ENCODE data around the gene CFAP251.
"Not testable (repeated sequence)": the region's sequence is repeated elsewhere in the genome, so short reads cannot be mapped to it uniquely, and the experiment has no call there.

Gene CFAP251

DNA sequence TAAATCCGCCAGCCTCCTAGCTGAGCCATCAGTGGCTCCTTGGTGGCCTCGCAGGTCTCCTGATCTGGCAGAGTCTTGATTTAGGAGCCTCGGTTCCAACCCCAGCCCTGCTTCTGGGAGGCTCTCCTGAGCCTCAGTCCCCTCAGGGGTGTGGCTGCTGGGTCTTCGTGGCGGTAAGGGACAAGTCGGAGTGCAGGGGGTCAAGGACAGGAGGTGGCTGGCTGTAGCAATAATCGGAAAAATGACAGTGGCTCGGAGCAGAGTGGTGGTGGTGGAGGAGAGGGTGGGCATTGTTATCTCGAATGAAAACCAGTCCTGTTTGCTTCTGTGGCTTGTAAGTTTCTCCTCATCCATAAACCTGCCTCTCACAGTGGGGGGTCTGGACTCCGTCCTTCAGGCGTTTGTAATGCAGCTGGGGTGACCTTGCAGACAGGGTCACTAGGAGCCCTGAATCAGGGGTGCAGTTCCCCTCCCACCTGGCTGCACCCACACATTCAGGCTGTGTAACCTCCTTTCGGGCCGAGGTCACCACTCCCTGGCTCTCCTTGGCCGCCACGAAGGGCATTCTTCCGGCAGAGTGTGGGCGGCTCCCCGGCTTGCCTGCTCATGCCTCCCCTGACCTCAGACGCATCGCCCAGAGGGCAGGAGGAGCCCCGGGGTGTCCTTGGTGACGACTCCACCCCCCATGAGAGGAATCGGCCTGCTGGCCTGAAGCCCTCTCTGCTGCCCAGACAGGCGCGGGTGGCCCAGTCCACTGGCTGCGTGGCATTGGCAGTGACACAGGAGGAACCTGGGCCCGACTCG lies 111.4 kb downstream of the CFAP251 start:
- DNase-seq: no peak

DNA sequence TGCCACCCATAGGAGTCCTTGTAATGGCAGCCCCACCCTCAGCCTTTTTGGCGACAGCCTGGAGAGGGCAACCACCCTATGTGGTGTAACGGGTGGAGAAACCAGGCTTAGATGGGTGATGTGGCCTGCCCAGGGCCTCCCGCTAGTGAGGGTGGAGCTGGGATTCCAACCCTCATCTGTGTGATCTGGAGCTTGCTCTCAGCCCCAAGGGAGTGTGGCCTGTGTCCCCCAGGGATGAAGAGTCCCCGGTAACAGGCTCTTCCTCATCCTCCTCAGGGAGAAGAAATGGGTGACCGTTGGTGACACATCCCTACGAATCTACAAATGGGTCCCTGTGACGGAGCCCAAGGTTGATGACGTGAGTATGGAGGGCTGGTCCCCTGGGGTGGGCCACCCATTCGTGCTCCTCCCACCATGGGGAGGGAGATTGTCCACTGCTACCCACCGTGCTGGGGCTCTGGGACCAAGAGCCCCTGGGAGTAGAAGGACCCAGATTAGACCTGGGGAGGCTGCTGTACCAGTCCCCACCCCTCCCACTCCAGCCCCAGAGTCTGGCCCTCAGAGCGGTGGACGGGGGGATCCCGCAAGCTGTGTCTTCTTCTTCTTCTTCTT lies 112.1 kb downstream of the CFAP251 start:
- DNase-seq: no peak

DNA sequence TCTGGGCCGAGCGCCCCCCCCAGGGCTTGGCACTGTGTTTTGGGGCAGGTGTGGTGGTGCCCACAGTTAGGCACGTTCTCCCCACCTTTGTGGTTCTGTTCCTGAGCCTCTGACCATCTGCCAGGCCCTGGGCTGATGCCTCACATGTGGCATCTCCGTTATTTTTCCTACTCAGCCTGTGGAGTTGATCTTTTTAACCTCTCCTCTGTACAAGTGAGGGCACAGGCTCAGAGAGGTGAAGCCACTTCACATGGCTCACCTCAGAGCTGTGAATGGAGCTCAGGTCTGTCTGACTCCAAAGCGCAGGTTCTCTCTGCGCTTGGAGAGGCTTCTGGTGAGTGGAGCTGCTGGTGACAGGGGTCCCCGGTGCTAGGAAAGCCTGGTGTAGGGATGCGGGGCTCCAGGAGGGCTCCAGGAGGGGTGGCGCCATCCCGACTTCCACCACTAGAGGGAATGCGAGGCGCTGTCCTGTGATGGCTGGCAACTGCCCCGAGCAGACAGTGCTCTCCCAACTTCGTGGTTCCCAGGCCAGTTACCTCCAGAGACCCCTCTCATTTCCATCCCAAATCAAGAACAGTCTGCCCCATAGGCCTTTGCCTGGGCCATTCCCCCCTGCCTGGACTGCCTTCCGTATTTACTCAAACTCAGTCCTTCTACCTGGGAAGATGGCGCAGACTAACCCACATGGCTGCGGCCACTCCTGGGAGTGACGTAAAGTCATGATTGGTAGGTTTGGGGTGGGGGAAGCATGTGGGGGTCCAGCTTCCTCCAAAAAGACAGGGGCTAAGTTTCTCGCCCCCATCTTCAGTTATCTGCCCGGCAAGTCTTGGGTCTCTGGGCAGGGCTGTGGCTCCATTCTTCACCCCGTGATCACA lies 113.2 kb downstream of the CFAP251 start:
- DNase-seq: peak in 4 of 6 experiments; percentile 16 to 41 (median 22)

DNA sequence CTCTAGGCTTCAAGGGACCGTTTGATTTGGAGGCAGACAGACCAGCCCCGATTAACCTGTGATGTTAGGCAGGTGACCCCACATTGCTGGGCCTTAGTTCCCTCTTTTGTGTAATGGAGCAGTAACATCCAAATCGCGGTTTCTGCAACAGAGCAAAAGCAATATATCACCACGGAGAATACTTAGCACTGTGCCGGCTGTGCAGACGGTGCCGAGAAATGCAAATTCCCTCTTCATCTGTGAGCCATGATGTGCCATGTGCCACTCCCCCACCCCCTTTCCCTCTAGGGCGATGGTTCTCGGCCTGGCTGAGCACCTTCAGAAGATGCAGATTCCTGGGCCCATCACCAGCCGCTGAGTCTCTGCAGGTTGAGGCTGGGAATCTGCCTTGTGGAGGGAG lies 114.2 kb downstream of the CFAP251 start:
- no peak for DNase-seq

DNA sequence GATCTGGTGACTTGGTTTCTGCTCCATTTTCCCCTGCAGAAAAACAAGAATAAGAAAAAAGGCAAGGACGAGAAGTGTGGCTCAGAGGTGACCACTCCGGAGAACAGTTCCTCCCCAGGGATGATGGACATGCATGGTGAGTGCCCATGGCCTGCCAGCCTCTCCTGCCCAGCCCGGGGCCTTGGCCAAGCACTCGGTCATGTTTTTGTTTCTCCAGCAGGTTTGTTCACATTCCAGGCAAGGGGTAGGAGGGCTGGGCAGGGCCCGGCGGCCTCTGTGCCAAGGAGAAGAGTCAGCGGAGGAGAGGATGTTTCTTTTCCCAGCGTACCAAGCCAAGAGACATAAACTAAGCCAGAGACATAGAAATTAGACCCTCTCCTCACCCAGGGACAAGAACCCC lies 116.9 kb downstream of the CFAP251 start:
- no peak for DNase-seq

DNA sequence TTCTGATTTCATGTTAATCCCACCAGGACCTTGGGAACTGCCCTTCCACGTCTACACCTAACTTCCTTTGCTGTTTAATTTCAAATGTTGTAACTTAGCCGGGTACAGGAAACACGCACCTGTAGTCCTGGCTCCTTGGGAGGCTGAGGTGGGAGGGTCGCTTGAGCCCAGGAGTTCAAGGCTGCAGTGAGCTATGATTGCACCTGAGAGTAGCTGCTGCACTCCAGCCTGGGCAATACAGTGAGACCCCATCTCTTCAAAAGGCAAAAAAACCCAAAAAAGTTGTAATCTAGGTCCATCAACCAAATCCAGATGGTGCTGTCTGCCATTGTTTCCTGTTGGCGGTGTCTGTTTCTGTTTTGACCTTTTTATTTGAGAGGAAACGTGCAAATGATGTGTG lies 117.8 kb downstream of the CFAP251 start:
- DNase-seq: no peak

DNA sequence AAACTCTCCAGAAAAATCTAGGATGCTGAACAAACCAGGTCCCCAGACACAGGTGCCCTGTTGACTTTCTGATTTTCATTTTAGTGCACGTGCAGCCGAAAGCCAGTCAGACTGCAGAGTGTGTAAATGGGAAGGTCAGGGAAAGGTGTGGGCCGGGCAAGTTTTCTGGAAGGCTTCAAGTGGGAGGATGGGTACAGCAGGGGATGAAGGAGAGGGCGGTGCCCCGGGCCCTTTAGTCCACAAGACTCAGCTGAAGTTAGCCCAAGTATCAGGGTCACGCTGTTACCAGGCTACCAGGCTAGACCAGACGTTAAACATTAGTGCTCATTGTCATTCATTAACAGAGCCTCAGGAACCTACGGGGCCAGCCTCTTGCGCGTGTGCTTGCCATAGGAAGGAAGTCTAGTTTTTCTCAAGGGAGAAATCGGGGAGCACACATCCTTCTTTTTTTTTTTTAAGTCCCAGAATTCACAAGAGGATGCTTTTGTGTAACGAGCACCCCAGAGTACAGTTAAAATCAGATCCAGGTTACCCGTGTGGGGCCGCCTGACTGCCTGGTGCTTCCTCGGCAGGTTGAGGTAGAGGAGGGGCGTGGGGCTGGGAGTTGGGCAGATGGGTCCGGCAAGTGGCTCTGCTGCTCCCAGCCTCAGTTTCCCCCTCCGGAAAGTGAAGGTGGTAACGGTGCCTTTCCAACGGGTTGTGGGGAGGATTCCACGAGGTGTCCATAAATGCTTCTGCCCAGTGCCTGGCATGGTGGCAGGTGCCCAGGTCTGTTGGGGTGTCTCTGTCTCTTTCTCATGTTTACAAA lies 122.4 kb downstream of the CFAP251 start:
- DNase-seq: no peak

DNA sequence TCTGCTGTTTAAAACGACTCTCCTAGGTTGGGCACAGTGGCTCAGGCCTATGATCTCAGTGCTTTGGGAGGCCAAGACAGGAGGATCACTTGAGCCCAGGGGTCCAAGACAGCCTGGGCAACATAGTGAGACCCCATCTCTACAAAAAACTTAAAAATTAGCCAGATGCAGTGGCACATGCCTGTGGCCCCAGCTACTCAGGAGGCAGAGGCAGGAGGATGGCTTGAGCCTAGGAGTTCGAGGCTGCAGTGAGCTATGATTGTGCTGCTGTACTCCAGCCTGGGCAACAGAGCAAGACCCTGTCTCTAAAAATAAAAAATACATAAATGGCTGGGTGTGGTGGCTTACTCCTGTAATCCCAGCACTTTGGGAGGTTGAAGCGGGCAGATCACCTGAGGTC lies 123.1 kb downstream of the CFAP251 start:
- not testable (repeated sequence) for DNase-seq

DNA sequence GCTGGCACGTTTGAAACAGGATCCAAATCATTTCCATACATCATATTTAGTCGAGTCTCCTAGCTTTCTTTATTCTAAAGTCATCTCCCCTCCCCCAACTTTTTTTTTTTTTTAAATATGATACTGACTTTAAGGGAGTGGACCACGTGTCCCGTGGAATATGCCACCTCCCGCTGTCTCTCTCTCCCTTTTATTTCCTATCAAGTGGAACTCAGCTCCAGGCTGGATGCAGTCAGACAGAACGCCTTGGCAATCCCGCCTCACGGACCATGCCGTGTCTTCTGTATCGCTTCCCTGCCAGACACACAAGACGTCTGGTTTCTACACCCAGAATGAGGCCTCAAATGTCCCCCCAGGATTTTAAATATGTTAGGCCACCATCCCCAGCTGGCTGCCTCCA lies 124.5 kb downstream of the CFAP251 start:
- no peak for DNase-seq

DNA sequence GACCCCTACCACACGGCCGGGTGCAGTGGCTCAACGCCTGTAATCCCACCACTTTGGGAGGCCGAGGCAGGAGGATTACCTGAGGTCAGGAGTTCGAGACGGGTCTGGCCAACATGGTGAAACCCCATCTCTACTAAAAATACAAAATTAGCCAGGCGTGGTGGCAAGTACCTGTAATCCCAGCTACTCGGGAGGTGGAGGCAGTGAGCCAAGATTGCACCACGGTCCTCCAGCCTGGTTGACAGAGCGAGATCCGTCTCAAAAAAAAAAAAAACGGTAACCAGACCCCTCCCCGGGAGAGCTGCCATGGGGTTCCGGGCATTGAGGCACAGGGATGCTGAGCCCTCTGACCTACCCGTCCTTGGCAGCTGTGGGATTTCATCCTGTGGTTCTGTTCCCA lies 125.1 kb downstream of the CFAP251 start:
- no peak for DNase-seq

DNA sequence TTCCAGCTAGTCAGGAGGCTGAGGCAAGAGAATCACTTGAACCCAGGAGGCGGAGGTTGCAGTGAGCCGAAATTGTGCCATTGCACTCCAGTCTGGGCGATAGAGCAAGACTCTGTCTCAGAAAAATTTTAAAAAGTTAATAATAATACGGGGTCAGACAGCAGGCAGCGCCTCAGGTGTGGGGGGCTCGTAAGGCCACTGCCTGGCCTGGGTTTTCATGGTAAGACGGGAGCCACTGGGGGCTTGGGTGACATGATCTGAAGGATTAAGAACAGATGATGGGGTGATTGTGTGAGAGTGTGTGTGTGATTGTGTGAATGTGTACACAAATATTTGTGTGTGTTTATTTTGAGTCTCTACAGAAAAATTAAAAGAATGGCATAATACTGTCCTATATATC lies 126.9 kb downstream of the CFAP251 start:
- DNase-seq: no peak

DNA sequence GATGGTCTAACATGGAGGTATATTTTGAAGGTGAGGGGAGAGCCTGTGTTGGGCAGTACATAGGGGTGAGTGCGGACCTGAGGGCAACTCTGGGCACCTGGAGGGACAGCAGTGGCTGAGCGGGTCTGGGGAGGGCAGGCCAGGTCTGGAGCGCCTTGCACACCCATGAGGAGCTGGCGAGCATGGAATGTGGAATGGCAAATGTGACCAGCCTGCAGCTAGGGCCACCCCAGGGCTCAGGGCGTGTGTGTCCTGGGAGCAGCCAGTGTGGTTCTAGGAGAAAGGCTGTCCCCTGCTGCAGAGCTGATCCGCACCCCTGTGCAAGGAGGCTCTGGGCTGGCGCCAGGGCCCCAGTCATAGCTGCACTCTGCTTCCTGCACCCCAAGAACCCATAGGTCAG lies 127.8 kb downstream of the CFAP251 start:
- DNase-seq: no peak

DNA sequence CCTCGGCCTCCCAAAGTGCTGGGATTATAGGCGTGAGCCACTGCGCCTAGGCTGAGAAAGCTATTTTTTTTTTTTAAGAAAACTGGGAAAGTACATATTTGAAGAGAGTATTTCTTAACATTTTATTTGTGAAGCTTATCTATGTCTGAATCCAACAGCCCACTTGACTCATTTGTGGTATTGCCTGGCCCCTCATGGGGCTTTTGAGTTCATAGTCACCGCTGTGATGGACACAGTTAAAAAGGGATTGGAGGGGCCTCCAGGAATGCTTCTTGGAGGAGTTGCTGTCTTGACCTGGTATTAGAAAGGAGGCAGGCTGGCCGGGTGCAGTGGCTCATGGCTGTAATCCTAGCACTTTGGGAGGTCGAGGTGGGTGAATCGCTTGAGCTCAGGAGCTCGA lies 129.8 kb downstream of the CFAP251 start:
- DNase-seq: no peak

DNA sequence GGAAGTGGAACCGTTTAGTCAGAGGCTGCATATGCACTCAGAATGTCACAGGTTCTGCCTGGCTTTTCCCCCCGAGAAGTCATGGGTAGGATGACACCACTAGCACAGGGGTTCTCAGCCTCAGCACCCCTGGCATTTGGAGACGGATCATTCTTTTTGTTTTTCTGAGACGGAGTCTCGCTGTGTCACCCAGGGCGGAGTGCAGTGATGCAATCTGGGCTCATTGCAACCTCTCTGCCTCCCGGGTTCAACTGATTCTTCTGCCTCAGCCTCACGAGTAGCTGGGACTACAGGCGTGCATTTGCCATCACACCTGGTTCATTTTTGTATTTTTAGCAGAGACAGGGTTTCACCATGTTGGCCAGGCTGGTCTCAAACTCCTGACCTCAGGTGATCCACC lies 131.4 kb downstream of the CFAP251 start:
- DNase-seq: no peak

DNA sequence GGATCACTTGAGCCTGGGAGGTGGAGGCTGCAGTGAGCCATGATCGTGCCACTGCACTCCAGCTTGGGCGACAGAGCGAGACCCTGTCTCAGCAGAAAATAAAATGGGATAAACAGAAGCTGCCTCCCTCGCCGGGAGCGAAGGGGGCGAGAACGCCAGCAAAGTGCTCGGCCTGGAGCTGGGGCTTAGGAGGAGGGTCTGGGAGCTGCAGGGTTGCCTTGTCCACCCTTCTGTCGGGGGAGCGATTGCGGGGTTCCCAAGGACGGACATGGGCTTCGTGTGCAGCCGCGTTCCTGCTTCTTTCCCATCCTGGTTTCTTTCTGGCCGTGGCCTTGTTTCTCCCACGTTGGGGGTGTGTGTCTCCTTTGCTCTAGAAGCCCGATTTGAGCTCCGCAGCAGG lies 132.3 kb downstream of the CFAP251 start:
- no peak for DNase-seq

DNA sequence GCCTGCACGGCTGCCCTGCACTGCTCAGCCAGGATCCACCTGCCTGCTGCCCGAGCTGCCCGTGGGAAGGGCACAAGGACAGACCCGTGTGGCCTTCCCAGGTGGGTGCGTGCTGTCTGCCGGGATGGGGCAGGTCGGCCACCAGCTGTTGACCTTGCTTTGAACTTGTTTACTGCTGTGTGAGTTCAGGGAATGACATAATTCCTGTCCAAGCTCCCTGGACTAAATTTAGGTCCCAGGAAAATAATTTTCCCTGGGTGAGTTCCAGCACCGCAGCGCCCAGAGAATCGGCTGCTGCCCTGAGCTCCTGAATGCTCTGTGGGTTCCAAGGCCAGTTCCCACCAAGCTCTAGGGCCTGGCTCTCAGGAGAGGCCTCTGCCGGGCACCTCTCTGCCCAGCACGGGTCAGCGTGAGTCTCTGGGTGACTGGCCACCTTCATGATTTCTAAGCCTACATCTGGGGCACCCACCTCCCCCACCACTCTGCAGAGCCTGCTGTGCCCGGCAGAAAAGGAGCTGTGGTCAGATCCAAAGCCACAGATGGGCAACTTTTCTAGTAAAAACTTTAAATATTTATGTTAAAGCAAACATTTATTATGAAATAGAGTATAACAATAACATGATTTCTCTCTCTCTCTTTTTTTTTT lies 133.0 kb downstream of the CFAP251 start:
- DNase-seq: no peak

DNA sequence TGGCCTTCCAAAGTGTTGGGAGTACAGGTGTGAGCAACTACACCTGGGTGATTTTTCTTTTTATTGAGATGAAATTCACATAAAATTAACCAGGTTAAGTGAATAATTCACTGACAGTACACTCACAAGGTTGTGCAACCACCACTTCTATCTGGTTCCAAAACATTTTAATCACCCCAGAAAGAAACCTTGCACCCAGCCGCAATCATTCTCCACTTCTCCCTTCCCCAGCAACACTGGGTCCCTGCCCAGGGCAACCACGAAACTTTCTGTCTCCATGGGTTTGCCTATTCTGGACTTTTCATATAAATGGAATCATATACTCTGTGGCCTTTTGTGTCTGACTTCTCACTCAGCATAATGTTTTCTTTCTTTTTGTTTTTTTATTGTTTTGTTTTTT lies 133.9 kb downstream of the CFAP251 start:
- DNase-seq: no peak

Measured in stimulated activated naive CD4-positive, alpha-beta T cell (primary cell).